ENCODE data around the gene CDKN2B-AS1.
"Not testable (repeated sequence)": the region's sequence is repeated elsewhere in the genome, so short reads cannot be mapped to it uniquely, and the experiment has no call there.

The CDKN2B-AS1 gene

DNA sequence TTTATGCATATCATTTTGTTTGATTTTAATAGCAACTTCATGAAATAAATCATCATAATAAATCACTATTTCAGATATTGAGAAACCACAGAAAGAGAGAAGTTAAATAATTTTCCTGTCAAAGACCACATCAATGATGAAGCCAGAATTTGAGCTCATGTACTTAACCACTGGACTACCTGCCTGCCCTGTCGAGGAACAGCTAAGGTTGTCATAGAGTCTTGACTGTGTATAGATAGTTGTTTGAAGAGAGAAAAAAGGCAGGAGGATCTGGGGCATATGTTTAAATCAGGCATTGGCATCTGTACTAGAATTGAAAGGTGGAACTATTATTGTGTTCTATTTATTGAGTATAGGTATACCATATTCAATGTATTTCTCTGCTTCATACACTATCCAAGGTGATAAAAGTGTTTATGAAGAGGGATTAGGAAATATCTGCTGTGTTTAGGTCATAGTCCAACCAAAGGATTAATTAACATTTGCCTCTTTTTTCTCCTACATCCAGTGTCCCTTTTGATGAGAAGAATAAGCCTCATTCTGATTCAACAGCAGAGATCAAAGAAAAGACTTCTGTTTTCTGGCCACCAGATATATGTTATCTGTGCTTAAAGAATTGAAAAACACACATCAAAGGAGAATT lies 51.8 kb downstream of the CDKN2B-AS1 start:
- DNase-seq: no peak

DNA sequence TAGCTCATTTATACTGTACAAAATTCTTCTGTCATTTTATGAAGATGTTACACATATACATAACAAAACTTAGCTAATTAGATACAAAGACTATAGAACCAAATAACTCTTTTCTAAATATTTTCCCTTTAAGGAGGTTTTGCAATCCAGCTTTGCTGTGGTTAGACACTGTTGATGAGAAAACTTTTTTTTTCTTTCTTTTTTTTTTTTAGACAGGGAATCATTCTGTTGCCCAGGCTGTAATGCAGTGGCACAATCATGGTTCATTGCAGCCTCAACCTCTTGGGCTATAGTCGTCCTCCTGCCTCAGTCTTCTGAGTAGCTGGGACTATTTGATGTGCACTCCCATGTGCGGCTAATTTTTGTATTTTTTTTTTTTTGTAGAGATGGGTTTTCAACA lies 53.0 kb downstream of the CDKN2B-AS1 start:
- DNase-seq: no peak

GRCh38 chr9:22049411-22049810 lies 54.8 kb downstream of the CDKN2B-AS1 start:
- DNase-seq: no peak

GRCh38 chr9:22050924-22051323 lies 56.3 kb downstream of the CDKN2B-AS1 start:
- DNase-seq: no peak

DNA sequence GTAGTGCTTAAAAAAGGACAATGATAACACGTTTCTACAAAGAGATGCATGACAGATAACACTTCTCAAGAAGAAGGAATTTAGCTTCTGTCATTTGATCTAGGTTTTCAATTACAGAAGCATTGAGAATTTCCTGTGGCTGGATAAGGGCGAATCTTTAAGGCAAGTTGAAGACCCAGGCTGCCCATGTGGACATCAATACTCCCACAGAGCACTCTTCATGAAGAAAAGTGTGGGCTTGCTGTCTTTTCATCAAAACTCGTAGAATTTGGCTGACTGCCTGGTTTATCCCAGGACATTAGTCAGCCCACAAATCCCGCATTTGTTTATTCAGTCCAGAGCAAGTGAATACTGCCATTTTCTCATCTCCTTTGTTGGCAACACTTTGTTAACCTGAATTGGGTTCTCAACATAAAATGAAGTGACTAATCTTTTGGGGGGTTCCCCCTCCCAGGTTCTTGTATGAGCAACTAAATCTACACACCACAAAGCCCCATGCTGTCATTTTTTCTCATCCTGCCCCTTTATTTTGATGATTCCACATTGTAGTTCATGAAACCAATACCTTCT lies 57.9 kb downstream of the CDKN2B-AS1 start:
- no peak for DNase-seq

- no peak for DNase-seq
Observed at GRCh38 chr9:22053178-22053577, 58.6 kb downstream of the CDKN2B-AS1 start.

- no peak for DNase-seq
Observed at GRCh38 chr9:22054076-22054475, 59.5 kb downstream of the CDKN2B-AS1 start.

- no peak for DNase-seq
Observed at GRCh38 chr9:22054529-22054928, 59.9 kb downstream of the CDKN2B-AS1 start.

DNA sequence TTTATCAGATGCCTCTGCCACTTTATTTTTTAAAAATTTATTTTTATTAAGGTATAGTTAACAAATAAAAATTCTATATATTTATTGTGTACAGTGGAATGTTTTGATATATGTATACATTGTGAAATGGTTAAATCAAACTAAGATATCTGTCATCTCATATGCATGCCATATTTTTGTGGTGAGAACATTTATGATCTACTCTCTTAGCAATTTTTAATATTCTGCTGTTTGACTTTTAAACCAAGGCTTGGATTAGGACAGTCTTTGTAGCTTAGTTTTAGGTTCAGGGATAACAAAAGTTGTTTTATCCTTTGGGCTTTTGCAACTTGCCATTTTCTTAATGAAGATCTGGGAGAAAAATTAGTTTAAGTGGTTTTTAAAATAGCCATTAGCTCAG lies 60.5 kb downstream of the CDKN2B-AS1 start:
- DNase-seq: no peak

- no peak for DNase-seq
Observed at GRCh38 chr9:22056402-22056801, 61.8 kb downstream of the CDKN2B-AS1 start.

- DNase-seq: not testable (repeated sequence)
Observed at GRCh38 chr9:22057972-22058371, 63.4 kb downstream of the CDKN2B-AS1 start.

GRCh38 chr9:22060831-22061383 lies 66.3 kb downstream of the CDKN2B-AS1 start:
- no peak for DNase-seq

DNA sequence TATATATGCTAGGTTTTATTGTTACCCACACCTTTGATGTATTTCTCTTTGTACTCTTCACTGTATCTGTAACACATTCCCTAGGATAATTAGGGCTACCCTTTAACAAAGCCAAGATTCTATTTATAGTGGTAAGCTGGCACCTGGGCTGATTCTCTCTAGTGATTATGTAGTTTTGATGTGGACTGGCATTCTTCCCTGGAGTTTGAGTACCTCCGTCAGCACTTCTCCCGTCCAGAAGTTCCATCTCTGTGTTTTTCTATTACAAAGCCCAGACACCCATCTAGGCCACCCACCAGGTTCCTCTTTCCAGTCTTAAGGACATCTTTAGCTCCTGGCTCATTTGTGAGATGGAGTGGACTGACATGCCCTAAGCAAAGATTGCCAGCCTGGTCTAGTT lies 70.4 kb downstream of the CDKN2B-AS1 start:
- no peak for DNase-seq

- no peak for DNase-seq
Observed at GRCh38 chr9:22065431-22066200, 71.0 kb downstream of the CDKN2B-AS1 start.

DNA sequence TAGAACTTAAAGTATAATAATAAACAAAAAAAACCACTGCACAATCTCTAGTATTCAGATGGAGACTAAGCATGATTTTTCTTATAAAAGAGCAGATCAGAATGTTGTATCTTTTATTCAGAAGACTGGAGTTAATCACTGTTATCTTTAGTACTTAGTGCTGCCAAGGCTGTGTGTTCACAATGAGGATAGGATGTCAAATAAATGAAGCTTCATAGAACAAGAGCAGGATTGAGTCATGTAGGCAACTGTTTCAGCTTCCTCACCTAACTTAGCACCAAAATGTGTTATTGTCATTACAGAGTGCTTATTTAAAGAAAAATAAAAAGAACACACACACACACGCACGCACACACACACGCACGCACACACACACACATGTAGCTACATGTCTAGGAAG lies 72.6 kb downstream of the CDKN2B-AS1 start:
- DNase-seq: no peak

GRCh38 chr9:22068369-22068768 lies 73.8 kb downstream of the CDKN2B-AS1 start:
- no peak for DNase-seq

GRCh38 chr9:22073349-22073748 lies 78.8 kb downstream of the CDKN2B-AS1 start:
- DNase-seq: no peak

DNA sequence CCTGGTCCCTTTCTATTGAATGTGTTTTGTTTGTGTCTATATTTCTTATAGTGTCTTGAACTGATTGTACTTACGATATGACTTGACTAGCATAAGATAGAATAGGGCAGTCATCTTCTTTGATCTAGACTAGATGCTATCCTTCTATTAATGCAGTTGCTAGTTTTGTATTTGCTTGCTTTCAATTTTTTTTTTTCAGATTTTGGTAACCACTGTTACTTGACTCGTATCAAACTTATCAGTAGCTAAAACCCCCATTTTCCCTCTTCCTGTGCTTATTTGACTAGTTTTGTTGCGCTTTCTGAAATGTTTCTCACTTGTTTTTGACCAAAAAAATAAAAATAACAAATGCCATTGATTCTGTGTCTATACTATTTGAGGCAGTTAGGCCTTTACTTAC lies 83.5 kb downstream of the CDKN2B-AS1 start:
- no peak for DNase-seq

DNA sequence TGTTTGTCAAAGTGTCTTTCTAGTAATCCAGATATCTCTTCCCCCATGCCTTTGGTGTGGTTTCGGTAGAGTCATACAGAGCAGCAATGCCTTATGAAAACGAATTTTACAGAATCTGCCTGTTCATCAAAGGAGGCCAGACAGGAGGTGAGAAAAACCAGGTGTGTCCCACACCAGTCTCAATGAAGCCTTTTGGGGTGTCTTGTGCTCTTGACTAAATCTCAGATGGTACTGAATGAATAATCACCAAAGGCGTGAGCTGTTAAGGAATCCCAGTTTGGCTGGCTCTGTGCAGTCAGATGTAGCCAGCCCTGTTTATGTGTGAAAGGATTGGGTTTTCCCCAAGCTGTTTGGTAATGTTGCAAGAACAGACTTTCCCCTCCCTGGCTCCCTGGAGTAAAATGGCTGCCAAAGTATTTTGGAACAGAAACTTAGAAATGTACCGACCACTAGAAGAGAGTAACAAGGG lies 85.3 kb downstream of the CDKN2B-AS1 start:
- no peak for DNase-seq

GRCh38 chr9:22084336-22085035 lies 89.9 kb downstream of the CDKN2B-AS1 start:
- no peak for DNase-seq

GRCh38 chr9:22088053-22088716 lies 93.6 kb downstream of the CDKN2B-AS1 start:
- no peak for DNase-seq

DNA sequence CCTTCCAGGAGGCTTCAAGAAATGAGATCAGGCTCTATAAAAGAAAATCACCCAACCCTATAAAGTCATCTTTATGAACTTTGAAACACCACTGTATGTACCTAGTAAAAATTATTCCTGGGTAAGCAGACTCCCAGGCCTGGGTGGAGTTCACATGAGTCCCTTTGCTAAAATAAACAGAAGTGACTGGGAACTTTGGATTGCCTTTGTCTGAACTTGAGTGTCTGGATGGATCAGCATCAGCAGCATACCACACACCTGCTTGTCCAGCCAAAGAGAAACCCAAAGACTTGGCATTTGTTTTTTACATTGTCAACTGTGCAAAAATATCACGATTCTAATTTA lies 94.1 kb downstream of the CDKN2B-AS1 start:
- no peak for DNase-seq

- DNase-seq: no peak
Observed at GRCh38 chr9:22097707-22098106, 103.1 kb downstream of the CDKN2B-AS1 start.
